Measurements from ENCODE around the gene RPL35A.

RPL35A gene

DNA sequence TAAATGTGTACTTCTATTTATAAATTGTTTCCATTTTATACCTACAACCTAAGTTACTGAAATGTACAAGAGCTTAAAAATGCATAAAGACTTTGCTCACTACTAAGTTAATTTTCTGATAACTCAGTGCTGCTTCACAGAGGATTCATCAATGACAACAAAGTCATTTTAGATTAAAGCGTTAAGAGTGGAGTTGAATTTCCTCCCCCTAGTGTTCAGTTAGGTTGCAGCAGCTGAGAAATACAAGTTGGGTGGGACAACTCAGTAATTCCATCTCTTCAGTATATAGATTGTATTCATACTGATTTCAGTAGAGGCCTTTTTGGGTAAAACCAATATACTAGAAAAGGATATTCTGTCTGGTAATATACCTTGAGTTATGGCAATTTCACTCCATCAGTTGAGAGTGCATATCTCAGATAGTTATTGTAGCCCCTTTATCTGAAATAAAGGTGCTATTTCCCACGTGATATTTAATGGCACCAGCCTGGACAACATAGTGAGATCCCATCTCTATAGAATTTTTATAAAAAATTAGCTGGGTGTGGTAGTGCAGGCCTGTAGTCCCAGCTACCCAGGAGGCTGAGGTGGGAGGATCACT lies 6.9 kb upstream of the RPL35A start:
- DNase-seq (ENCODE audit: low spot score): no peak
- peak; percentile 47 for TF ChIP-seq CTCF (IDR thresholded peaks at IDR 0.05)
- H3K27ac ChIP-seq: no peak overlapping the region

GRCh38 chr3:197949191-197949777 lies 706 bp upstream of the RPL35A start:
- TF ChIP-seq CTCF (IDR thresholded peaks at IDR 0.05): no peak
- no peak for DNase-seq (ENCODE audit: low spot score)
- H3K4me3 ChIP-seq: peak overlapping the region; percentile 79
- peak overlapping the region; percentile 68 to 92 for H3K27ac ChIP-seq

More for the DNA sequence above, 6.9 kb upstream of the RPL35A start:
- H3K4me3 ChIP-seq: no peak overlapping the region

GRCh38 chr3:197950677-197951061 lies 679 bp downstream of the RPL35A start:
- no peak for TF ChIP-seq CTCF (IDR thresholded peaks at IDR 0.05)
- Histone ChIP-seq H3K4me3 (peak overlapping the region; percentile 79), H3K27ac (peak overlapping the region; percentile 68 to 92)
- DNase-seq (ENCODE audit: low spot score): no peak

- Histone ChIP-seq H3K27ac (peak overlapping the region in 1 of 2 donors; percentile 68), H3K4me3 (peak overlapping the region; percentile 79)
- DNase-seq (ENCODE audit: low spot score): no peak
- TF ChIP-seq CTCF (IDR thresholded peaks at IDR 0.05): no peak
Measured at GRCh38 chr3:197951392-197951990, 1.5 kb downstream of the RPL35A start.

DNA sequence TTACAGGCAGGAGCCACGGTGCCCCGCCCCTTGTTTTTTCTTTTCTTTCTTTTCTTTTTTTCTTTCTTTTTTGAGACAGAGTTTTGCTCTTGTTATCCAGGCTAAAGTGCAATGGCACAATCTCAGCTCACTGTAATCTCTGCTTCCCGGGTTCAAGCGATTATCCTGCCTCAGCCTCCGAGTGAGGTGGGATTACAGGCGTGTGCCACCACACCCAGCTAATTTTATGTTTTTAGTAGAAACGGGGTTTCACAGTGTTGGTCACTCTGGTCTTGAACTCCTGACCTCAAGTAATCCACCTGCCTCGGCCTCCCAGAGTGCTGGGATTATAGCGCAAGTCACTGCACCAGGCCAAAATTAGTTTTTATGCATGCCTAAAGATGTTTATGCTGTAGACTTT lies 2.5 kb downstream of the RPL35A start:
- no peak for DNase-seq (ENCODE audit: low spot score)
- Histone ChIP-seq H3K4me3 (peak overlapping the region; percentile 1), H3K27ac (no peak overlapping the region)
- no peak for TF ChIP-seq CTCF (IDR thresholded peaks at IDR 0.05)

DNA sequence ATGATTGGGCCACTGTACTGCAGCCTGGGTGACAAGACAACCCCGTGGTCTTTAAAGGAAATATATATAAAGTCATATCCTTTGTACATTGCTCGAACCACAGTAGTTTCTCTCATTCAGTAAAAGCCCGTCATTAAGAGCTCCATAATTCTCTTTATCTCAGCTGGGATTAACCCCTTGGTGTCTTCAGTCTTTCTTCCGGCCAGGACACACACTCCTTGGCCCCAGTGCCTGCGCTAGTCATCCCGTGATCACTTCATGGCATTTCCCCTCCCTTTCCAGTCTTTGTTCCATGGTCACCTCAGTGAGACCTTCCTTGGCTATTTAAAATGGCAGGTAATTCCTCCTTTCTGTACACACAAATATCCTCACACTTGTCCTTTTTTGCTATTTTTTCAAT lies 3.3 kb downstream of the RPL35A start:
- Histone ChIP-seq H3K4me3 (no peak overlapping the region), H3K27ac (no peak overlapping the region)
- DNase-seq (ENCODE audit: low spot score): no peak
- TF ChIP-seq CTCF (IDR thresholded peaks at IDR 0.05): no peak

GRCh38 chr3:197953881-197954280 lies 3.9 kb downstream of the RPL35A start:
- peak overlapping the region in 1 of 2 donors; percentile 6 for H3K27ac ChIP-seq
- no peak overlapping the region for H3K4me3 ChIP-seq
- no peak for DNase-seq (ENCODE audit: low spot score)
- no peak for TF ChIP-seq CTCF (IDR thresholded peaks at IDR 0.05)
